ENCODE results near the gene SERP2.
"Not testable (repeated sequence)": the region's sequence is repeated elsewhere in the genome, so short reads cannot be mapped to it uniquely, and the experiment has no call there.

Gene SERP2

DNA sequence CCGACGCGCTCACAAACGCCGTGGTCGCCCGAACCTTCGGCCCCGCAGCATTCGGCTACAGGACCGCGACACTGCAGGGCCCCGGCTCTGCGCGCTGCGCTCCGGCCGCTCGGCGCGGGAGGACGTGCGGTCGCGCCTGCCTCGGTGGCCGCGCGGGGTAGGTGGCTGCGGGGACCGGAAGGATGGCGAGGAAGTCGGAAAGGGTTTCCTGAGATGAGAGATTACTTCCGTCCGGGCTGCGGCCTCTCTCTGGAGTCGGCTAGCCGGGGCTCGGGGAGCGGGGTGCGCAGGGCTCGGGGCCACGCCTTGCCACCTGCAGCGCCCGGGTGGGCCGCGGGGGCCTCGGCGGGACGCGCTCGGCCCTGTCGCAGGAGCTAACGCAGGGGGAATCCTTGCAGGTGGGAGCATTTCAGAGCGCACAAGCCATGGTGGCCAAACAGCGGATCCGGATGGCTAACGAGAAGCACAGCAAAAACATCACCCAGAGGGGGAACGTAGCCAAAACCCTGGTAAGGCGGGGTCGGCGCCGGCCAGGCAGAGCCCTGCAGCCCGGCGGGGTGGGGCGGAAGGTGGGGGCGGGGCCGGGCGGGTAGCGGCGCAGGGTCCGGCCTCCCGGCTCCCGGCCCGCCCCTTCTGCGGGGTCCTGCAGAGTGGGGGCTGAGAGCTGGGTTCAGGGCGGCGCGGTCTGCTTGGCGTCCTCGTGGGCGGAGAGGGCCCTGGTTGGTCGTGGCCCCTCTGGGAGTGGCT is at the start of gene SERP2:
Gene SERP2 (plus strand): TSS at position 224 of the 747 bp plus-strand sequence. CDS start 202 bp downstream, at position 426.
- DNase-seq (ENCODE audit: low read depth), result no peak

DNA sequence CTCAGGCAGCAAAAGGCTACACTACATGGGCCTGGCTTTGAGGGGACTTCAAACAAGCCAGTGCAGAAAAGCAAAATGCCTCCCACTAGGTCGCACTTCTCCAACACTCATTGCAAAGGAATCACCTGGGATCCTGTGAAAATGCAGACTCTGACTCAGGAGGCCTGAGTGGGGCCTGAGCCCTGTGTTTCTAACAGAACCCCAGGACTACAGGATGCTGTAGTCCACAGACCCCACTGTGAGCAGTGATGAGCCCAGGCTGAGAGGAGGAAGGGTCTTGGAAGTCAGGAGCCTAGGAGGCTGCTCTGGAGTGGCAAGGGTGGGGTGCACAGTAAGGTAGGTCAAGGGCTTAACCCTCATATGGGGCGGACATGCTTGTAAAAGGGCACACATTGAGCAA is 46.7 kb upstream of the SERP2 start:
- DNase-seq (ENCODE audit: low read depth), result no peak

- not testable (repeated sequence) for DNase-seq (ENCODE audit: low read depth)
Observed at GRCh38 chr13:44329041-44329440, 44.6 kb upstream of the SERP2 start.

DNA sequence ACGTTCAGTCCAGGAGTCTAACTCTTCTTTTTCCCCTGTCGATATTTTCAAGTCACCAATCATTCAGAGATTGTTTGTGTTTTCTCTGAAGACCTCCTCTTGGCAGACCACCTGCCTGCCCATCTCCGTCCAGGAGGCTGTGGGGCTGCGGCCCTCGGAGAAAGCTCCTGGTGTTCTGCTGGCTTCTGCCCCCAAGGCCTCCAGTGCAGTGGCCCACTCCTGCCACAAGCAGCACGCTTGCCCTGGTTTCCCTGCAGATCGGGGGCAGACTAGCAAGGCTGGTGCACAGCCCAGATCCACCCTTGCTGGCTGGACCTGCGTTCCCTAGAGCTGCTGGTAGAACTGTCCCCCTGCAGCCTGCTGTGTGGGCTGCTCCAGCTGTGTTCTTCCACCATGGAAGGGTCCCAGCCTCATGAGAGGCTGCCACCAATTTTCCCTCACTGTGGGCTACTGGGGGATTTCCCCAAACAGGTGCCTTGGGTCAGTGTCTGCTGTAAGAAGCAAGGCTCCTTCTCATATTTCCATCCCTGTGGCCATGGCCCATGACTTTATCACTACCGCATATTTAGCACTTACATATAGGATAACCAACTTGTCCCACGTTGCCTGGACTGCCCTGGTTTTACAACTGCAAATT is 43.6 kb upstream of the SERP2 start:
- DNase-seq (ENCODE audit: low read depth), result no peak

- DNase-seq (ENCODE audit: low read depth), result no peak
Observed at GRCh38 chr13:44331446-44331845, 42.2 kb upstream of the SERP2 start.

GRCh38 chr13:44331912-44332851 is 41.4 kb upstream of the SERP2 start:
- no peak for DNase-seq (ENCODE audit: low read depth)

GRCh38 chr13:44333950-44334655 is 39.5 kb upstream of the SERP2 start:
- no peak for DNase-seq (ENCODE audit: low read depth)

- no peak for DNase-seq (ENCODE audit: low read depth)
Observed at GRCh38 chr13:44334751-44335150, 38.9 kb upstream of the SERP2 start.

- DNase-seq (ENCODE audit: low read depth), result no peak
Observed at GRCh38 chr13:44336934-44337333, 36.7 kb upstream of the SERP2 start.

DNA sequence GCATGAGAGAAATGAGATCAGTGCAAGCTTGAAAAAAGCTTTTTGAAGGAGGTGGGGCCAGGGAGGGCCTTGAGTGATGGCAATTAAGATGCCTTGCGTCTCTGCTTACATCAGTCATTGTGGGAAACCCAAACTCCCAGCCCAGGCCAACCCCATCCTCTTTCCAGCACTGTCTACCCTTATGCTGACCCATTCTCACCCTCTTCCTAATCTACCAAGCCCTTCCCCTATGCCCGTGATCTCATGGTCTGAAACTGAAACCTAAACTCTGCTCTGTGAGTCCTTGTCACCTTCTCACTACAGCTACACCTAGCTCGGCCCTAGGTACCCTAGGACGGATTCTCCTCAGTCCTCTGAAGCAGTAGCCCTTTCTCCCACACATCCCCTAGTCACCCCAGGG is 36.0 kb upstream of the SERP2 start:
- DNase-seq (ENCODE audit: low read depth), result no peak

- DNase-seq (ENCODE audit: low read depth), result no peak
Observed at GRCh38 chr13:44340508-44340907, 33.1 kb upstream of the SERP2 start.

GRCh38 chr13:44342741-44343140 is 30.9 kb upstream of the SERP2 start:
- no peak for DNase-seq (ENCODE audit: low read depth)

GRCh38 chr13:44346534-44346933 is 27.1 kb upstream of the SERP2 start:
- DNase-seq (ENCODE audit: low read depth), result no peak

DNA sequence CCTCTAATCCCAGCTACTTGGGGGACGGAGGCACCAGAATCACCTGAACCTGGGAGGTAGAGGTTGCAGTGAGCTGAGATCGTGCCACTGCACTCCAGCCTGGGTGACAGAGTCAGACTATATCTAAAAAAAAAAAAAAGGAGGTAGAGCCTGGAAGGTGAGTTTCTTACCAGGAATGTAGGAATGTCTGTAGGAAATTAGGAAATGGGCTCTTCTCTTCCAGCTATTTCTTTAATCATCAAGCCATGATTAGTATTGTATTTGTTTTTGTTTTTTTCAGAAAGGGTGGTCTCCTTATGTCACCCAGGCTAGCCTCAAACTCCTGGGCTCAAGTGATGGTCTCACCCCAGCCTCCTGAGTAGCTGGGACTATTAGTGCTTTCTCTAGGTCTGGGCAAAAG is 26.3 kb upstream of the SERP2 start:
- no peak for DNase-seq (ENCODE audit: low read depth)

- no peak for DNase-seq (ENCODE audit: low read depth)
Observed at GRCh38 chr13:44347949-44348348, 25.7 kb upstream of the SERP2 start.

DNA sequence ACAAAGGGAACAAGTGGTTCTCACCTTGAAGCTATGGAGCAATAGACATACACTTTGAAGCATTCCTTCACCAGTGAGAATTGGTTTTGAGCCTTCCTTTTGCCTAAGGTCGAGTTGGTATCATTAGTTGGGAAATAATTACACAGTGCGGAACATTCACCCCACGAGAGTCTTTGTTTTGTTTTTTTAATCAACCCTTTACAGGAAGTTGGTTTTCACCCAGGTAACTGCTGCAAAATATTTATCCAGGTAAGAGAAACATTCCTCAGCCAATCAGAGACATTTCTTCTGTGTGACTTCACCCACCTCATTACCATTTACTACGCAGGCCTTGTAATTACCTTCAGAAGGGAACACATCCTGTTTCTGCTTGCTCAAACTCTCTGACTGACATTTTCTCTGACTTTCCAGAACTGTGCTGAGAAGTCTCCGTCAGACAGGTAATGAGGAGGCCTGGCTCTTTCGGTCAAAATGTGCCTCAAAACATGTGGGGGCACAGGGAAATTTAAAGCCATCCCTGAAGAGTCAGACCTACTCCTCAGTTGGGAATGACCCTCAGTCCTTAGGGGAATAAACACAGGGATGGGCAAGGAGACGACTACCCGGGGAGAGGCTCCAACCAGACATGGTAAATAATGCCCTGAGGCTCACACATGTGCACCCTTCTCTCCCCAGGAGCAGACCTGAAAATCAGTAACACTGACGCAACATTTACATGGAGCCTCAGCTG is 22.7 kb upstream of the SERP2 start:
- DNase-seq (ENCODE audit: low read depth), result no peak

DNA sequence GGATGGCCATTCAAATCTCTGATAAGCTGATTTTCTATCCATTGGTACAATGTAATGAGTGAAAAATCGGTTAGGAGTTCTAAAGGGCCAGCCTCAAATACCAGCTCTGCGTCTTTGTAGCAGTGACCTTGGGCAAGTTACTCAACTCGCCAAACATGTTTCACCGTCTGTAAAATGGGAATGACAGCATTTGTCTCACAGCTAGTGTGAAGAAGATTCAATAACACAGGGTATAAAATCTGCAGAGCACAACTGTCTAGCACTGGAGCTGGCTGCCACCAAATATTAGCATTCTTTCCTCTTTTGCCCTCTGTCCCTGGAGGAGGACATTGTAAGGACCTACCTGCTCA is 22.1 kb upstream of the SERP2 start:
- DNase-seq (ENCODE audit: low read depth), result no peak

GRCh38 chr13:44352202-44352601 is 21.4 kb upstream of the SERP2 start:
- no peak for DNase-seq (ENCODE audit: low read depth)

DNA sequence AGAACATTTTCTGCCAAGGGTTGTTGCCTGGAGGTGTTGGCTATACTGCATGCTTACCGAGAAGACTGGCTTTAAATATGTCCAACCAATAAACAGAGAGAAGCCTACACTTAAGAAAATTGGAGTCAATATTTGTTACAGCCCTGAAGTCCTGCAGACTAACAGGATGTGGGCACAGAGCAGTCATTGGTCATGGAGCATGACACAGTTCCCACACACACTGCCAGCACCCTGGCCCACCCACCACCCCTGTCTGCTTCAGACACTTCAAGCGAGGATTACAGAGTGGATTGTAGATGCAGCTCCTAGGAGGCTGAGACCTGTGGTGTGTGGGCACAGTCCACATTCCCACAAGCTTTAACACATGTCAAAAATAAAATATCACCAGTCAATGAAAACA is 21.0 kb upstream of the SERP2 start:
- DNase-seq (ENCODE audit: low read depth), result no peak

DNA sequence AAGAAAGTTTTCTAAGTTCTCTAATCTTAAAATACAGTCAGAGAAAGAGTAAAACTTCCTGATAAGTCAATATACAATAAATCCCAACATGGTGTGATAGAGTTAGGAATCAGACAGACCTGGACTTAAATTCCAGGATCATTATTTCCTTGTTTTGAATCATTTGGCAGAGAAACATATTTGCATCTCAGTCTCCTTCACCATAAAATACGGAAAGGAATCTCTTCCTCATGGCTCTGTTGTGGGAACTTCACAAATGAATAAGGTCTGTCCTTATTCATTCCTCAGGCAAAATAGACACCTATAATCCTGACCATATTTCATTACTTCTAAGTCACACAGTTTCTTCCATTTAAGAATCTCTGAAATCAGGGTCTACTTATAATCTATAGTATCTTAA is 19.3 kb upstream of the SERP2 start:
- DNase-seq (ENCODE audit: low read depth), result no peak

DNA sequence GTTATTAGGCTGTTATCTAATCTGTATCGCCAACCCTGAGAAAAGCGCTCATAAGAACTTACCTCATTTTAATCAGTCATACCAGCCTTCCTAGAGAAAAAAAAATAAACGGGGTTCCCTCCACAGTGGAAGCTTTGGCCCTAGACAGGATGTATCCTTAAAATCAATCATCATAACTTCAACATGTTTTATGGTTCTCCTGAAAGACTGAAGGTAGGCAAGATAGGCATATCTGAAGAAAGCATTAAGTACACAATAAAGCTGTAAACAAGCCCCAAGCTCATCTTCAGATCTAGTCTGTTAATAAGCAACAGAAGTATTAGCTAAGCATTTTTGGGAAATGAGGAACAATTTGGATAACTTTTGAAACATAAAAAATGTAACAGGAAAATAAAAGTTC is 18.7 kb upstream of the SERP2 start:
- DNase-seq (ENCODE audit: low read depth), result no peak

DNA sequence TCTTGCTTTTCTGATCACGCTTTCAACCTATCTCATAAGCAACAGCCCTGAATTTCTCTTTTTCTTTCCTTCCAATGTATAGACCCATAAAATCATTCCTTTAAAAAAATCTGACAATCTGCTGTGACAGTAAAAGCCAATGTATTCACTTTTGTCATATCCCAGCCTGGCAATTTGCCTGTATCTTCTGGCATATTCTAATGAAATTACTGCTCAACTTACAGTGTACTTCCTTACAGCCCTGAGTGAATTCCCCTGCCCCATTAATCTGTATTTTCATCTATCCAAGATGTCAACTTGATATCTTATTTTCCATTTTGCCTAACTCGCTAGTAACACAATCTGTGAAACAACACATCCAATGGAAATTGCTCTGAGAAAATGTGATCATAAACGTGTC is 18.0 kb upstream of the SERP2 start:
- no peak for DNase-seq (ENCODE audit: low read depth)
